HG02798 (cell line): Measurements from ENCODE around the gene LYRM2.
"Not testable (repeated sequence)": the region's sequence is repeated elsewhere in the genome, so short reads cannot be mapped to it uniquely, and the experiment has no call there.

Source experiments
- ATAC-seq: cut with Tn5 transposase; IDR thresholded peaks from one replicate; pipeline ENCODE4 v1.9.1; 2021; ENCODE audit warnings: mild to moderate bottlenecking; ENCODE audit not compliant: unreplicated experiment, poor library complexity

LYRM2 gene

DNA sequence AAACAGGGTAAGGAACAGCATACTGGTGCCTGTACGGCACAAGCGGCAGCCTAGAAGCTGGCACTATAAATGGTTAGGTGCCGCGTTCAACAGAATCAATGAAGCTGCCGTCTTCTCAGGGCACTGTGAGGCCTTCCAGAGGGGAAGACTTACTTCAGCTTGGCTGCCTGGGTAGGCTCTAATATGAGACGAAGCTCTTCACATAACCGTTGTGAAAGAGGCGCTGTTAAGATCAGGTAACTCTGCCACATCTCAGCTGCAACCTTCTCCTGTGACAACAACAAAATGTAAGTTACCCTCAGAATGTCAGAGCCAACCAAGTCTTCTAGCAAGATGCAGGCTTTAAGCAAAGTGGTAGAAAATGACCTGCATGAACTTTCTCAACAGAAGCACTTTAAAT lies 12.0 kb upstream of the LYRM2 start:
- no peak for ATAC-seq

GRCh38 chr6:89649682-89650081 lies 11.1 kb upstream of the LYRM2 start:
- ATAC-seq: no peak

GRCh38 chr6:89644864-89645263 lies 6.3 kb upstream of the LYRM2 start:
- no peak for ATAC-seq

GRCh38 chr6:89643406-89643805 lies 4.9 kb upstream of the LYRM2 start:
- ATAC-seq: no peak

DNA sequence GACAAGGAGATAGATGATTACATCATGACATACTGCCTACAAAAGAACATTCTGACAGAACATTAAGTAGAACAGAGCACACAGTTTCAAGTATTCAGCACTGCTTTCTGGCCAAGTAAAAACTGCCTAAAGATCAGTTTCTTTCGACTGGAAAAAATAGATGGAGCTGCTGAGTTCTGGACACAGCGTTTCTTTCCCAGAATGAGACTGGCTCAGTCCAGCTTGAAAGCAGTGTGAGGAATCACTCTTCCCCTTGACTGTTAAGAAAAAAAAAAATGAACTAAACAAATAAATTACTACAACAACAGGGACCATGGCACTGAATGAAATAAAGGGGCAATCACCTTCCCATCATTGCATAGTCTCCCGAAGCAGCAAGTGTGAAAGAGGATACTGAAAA lies 4.4 kb upstream of the LYRM2 start:
- no peak for ATAC-seq

DNA sequence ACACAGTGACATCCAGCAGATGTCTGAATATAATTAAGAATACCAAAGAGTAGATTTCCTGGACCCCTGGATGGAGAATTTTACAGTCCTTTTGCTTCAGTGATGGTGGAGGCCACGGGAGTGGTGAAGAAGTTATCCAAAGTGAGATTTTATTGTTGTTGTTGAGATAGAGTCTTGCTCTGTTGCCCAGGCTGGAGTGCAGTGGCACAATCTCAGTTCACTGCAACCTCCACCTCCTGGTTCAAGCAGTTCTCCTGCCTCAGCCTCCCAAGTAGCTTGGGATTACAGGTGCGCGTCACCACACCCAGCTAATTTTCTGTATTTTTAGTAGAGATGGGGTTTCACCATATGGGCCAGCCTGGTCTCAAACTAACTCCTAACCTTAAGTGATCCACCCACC lies 3.0 kb upstream of the LYRM2 start:
- ATAC-seq: not testable (repeated sequence)

- ATAC-seq: no peak
These were observed 2.3 kb upstream of the LYRM2 start for GRCh38 chr6:89640804-89641203.

GRCh38 chr6:89637960-89638319 lies 607 bp downstream of the LYRM2 start:
- no peak for ATAC-seq

- ATAC-seq: not testable (repeated sequence)
These were observed 2.1 kb downstream of the LYRM2 start for GRCh38 chr6:89636412-89636811.

- no peak for ATAC-seq
These were observed 8.1 kb downstream of the LYRM2 start for GRCh38 chr6:89630488-89630887.

- ATAC-seq: no peak
These were observed 14.8 kb downstream of the LYRM2 start for GRCh38 chr6:89623749-89624148.

- no peak for ATAC-seq
These were observed 19.0 kb downstream of the LYRM2 start for GRCh38 chr6:89619567-89619966.

DNA sequence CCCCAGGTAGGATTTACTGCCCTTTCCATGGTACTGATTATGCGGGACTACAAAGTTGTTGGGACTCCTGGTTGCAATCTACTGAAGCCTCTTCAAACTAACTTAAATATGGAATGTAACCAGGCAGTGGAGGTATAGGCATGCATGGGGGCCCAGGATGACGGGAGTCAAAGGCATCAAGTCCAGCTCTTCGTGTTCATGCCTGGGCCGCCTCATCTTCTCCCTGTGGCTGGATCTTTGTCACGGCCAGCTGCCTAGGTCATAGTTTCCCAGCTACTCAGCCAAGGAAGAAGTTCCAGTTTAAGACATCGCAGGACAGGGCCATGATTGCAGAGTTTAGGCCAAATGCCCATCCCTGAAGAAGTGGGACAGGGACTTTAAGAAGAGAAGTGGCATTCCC lies 20.5 kb downstream of the LYRM2 start:
- ATAC-seq: no peak

- no peak for ATAC-seq
These were observed 22.0 kb downstream of the LYRM2 start for GRCh38 chr6:89616531-89616930.

DNA sequence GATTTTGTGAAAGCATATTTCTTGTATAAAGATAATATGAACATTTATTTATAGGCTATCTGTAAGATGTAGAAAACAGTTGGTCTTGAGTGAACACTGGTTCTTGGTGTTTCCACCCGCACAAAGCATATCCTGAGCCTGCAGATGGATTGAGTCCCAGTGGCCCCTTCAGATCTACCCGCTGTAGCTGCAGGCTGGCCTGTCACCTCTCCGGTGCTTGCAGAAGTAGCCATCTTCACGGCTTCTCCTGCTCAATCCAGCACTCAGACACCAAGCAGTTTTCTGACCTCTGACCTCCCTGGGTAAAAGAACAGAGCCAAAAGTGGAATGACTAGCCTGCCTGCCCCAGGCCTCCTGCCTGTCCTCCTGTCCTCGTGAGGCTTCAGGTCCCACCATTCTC lies 22.7 kb downstream of the LYRM2 start:
- ATAC-seq: no peak

GRCh38 chr6:89613790-89614189 lies 24.8 kb downstream of the LYRM2 start:
- no peak for ATAC-seq

GRCh38 chr6:89612121-89612520 lies 26.4 kb downstream of the LYRM2 start:
- ATAC-seq: no peak

GRCh38 chr6:89611666-89612065 lies 26.9 kb downstream of the LYRM2 start:
- no peak for ATAC-seq

GRCh38 chr6:89610149-89610642 lies 28.4 kb downstream of the LYRM2 start:
- peak; percentile 53 for ATAC-seq

DNA sequence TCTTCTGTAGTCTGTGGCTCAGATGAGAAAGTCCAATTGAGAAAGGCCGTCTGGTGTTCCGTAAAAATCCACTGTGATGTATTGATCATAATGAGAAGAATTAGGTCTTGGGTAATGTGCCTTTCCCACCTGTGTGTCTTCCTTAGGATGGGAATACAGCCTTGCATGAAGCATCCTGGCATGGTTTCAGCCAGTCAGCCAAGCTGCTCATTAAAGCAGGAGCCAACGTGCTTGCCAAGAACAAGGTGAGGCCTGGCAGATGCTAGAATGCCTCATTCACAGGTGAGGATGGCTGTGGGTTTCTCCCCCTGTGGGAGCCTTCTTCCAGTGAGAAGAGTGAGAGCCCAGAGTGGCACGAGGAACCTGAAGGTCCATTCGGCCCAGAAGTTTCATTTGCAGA lies 32.7 kb downstream of the LYRM2 start:
- ATAC-seq: no peak

DNA sequence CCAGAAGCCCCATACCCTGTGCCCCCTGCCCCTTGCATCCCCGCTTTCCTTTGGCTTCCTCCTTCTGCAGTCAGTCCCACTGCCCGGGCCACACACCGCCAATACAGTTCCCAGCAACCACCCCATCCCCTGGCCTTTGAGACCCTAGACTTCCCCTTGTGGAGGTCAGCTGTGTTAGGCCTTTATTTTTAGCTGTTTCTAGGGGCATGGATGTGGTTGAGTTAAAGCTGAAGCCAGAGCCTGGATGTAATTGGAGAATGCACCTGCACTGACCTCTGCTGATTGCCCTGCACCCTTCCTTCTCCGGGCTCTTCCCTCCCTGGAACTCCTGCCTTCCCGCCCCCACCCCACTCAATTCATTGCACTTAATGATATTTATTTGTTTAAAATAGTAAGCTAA lies 33.9 kb downstream of the LYRM2 start:
- ATAC-seq: no peak

DNA sequence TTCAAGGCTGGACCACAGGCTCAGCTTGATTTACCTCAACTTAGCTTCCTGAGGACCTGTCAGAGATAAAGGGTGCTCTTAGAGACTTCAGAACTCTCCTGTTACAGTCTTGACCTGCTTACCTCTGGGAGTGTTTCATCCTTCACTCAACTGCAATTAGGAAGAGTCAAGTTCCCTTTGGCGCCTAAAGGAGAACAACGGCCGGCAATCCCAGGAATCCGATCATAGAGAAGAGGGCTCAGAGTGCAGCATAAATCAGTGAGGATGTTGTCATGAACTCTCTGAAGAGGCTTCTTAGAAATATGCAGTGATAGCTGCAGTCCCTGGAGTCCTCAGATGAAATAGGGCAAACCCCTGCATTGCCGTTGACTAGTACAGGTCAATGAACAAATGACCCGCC lies 36.4 kb downstream of the LYRM2 start:
- ATAC-seq: no peak

DNA sequence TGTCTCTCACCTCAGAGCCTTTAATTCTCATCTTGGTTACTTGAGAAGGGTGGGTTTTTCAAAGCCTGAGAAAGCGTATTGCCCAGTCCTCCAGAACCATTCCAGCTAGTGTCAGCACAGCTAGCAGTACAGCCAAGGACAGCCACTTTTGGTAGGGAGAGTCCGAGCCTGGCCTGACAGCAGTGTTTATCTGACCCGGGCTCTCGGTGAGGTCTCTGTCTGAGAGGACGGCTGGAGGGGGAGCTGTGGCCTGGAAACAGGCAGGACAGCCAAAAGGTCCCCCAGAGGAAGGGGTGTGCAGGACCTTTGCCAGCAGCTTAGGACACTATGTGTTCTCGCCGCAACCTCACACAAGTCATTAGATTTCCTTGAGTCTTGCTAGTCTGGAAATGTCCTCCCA lies 38.8 kb downstream of the LYRM2 start:
- no peak for ATAC-seq
